ENCODE data around the gene LGR6.
A peak's percentile ranks its signal among the peaks of the same experiment; 100 is the strongest.
"Not testable (repeated sequence)": the region's sequence is repeated elsewhere in the genome, so short reads cannot be mapped to it uniquely, and the experiment has no call there.

Gene LGR6

DNA sequence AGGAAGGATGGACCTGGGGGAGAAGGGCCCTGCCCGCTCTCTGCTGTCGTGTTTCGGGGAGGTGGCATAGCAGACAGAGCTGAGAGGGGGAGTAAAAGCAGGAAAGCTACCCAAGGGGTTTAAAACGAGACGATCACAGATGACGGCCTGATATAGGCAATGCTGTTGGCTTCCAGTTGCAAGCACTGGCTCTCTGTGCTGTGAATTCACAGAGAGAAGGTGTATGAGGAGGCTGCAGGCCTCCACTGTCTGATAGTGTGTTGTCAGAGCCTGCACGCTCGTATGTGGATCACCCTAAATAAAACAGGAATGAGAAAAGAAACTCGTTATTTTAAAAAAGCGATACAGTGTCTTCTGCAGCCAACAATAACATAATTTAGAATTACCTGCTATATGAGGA, 57.4 kb downstream of the LGR6 start:
- DNase-seq = peak in 2 of 10 donors; percentile 16 to 62
- intact Hi-C loops (cut with DNase I) = no loop called here

- intact Hi-C loops (cut with DNase I) = no loop called here
Measured at GRCh38 chr1:202251424-202252256, 58.0 kb downstream of the LGR6 start.

DNA sequence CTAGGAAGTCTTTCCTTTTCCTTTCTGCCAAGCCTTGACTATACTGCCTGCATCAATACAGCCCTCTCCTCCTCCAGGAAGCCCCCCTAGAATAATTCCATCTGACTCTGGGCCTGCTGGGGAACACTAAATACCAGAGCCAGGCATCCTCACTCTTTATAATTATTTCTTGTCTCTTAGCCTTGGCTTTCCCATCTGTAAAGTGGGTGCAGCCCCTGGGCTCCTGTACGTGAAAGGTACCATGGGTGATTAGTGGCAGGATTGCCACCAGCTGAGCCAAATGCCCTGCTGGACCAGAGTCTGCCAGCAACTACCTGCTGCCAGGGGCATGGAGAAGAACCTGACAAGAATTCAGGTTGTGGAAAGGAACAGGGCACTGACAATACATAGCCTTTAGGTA, 58.7 kb downstream of the LGR6 start:
- intact Hi-C loops (cut with DNase I) = no loop called here
- peak in 1 of 10 donors; percentile 20 for DNase-seq

More at GRCh38 chr1:202251424-202252256, 58.0 kb downstream of the LGR6 start:
- peak in 1 of 10 donors; percentile 27 for DNase-seq

GRCh38 chr1:202254454-202255252, 61.1 kb downstream of the LGR6 start:
- intact Hi-C loops (cut with DNase I) = no loop called here

GRCh38 chr1:202255343-202255742, 61.7 kb downstream of the LGR6 start:
- peak in 2 of 10 donors; percentile 64 to 67 for DNase-seq
- intact Hi-C loops (cut with DNase I) = no loop called here

More at GRCh38 chr1:202254454-202255252, 61.1 kb downstream of the LGR6 start:
- DNase-seq = peak in 2 of 10 donors; percentile 45 to 59

GRCh38 chr1:202259705-202260104, 66.1 kb downstream of the LGR6 start:
- intact Hi-C loops (cut with DNase I) = no loop called here

GRCh38 chr1:202261209-202261958, 67.8 kb downstream of the LGR6 start:
- intact Hi-C loops (cut with DNase I); DNase-seq: not testable (repeated sequence)

More at GRCh38 chr1:202259705-202260104, 66.1 kb downstream of the LGR6 start:
- peak in 1 of 10 donors; percentile 3 for DNase-seq

DNA sequence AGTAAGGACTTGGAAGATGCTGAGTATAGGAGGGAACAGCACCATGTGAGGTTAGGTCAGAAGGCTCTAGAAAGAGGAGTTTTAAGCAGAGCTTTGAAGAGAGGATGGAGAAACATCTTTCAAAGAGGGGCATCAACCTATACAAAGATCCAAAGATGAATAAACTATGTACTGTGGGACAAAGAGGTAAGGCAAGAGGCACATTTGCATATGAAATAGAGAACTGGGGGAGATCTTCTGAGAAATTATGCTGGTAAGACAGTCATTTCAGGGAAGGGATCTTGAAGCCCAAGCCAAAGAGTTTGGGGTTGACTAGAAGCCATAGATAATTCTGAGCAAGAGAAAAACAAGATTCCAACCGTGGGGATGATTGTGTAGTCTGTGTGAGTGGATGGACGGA, 70.0 kb downstream of the LGR6 start:
- intact Hi-C loops (cut with DNase I) = no loop called here
- no peak for DNase-seq

DNA sequence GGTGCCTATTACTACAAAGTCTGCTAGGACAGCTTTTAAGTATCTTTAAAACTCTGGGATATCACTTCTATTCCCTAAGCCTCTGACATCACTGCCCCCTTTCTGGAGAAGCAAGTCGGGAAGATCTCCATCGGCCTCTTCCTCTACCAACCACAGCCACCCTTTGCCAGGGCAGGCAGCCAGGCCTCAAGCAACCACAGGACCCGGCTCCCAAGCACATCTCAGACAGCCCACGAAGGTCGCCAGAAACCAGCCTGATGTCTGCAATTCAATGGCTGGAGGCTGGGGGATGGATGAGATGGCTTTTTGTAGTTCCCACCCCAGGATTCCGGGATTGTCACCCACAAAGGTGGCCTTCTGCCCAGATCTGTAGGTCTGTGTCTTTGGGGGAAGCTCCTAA, 70.7 kb downstream of the LGR6 start:
- intact Hi-C loops (cut with DNase I) = no loop called here
- peak in 2 of 10 donors; percentile 31 to 70 for DNase-seq

DNA sequence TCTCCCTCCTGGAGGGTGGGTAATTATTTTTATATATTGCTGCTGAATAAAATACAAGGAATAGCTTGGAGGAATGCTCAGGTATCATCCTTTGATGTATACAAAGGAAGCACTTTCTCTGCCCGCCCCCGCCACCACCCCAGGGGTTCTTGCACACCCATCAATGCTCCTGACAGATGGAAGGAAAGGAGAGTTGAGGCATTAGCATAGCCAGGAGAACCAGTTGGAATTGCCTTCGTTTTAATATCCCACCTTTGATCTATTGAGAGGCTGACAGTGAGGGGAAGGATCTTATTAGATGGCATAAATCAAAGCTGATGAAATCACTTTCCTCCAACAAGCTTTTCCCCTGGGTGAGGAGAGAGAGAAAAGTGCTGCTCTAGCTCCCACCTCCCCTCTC, 71.1 kb downstream of the LGR6 start:
- intact Hi-C loops (cut with DNase I) = no loop called here
- DNase-seq = peak in 1 of 10 donors; percentile 69

GRCh38 chr1:202266061-202266765, 72.6 kb downstream of the LGR6 start:
- peak in 1 of 10 donors; percentile 24 for DNase-seq
- intact Hi-C loops (cut with DNase I) = no loop called here

- intact Hi-C loops (cut with DNase I) = no loop called here
- DNase-seq = peak in 1 of 10 donors; percentile 64
Measured at GRCh38 chr1:202268032-202268431, 74.4 kb downstream of the LGR6 start.

GRCh38 chr1:202268817-202269216, 75.2 kb downstream of the LGR6 start:
- no peak for DNase-seq
- intact Hi-C loops (cut with DNase I) = no loop called here

GRCh38 chr1:202270871-202271326, 77.3 kb downstream of the LGR6 start:
- DNase-seq = no peak
- intact Hi-C loops (cut with DNase I) = no loop called here

DNA sequence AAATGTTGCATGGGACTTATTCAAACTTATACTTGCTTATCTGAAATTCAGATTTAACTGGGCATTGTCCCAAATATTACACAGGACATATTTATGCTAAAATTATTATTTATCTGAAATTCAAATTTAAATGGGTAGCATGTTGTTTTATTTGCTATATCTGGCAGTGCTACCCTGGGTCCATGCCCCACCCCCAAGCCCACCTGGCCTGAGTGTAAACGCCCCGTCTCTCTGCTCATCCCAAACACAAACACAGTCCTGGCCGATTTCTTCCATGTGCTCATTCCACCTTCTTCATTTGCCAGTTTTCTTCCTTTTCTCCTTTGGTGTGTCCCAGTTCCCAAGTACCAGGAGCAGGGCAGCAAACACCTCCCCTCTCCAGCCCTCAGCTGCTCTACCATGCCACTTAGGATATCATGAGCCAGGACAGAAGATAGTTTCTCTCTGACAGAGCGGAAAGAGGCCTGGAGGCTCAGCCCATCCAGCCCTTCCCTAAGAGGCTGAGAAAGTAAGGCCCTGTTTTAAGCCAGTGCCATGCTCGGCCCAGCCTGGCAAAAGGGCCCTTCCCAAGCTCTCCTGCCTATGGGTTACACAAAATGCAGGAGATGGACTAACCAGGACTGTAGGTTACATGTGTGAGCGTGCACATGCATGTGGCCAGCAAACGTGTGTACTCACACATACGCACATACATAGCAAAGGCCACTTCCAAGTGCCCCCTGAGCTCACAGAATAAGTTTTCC, 78.7 kb downstream of the LGR6 start:
- intact Hi-C loops (cut with DNase I) = no loop called here
- no peak for DNase-seq

DNA sequence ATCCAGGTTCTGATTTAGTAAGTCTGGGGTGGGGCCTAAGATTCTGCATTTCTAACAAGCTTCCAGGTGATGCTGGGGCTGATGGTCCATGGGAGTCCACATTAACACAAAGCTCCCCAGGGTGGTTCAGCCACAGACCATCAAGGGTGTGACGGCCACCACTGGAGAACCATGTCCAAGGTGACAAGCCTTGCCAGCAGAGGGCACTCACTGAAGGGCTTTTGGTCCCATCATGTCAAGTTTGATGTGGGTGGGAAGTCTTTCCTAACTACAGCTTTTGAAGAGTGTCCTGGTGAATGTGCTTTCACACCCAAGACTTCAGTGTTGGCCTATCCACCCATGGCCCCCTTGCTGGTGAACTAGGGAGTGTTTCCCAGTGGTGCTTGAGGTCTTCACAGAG, 81.0 kb downstream of the LGR6 start:
- intact Hi-C loops (cut with DNase I) = no loop called here
- no peak for DNase-seq

DNA sequence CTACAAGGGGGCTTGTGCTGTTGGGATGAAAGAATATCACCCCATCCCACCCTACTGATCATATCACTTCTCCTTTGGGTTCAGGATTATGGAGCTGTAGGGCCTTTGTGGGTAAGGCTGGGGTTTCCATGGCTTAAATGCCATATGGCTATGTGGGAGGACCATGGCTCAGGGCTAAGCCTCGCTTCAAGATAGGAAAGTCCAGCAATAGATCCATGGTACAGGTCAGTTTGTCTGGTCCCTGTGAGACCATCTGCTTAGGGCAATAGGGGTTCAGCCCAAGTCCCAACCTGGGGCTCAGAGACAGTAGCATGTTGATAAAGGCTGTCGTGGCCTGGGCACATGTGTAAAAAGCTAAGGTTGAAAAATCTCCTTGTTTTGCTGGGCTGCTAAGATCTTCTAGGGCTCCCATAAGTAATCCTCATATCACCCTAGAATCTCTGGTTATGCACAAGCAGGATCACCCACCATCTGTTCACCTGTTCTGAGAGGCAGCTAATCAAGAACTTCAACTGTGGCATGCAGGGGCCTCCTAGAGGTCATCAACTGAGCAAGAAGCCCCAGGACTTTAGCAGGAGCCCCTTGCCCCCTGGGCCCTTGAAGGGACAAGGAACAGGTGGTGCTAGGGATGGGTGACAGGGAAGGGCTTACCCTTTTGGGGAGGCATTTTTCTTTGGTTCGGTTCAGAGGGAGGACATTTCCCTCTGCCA, 81.6 kb downstream of the LGR6 start:
- intact Hi-C loops (cut with DNase I) = no loop called here
- no peak for DNase-seq

GRCh38 chr1:202276081-202276715, 82.6 kb downstream of the LGR6 start:
- intact Hi-C loops (cut with DNase I) = no loop called here
- no peak for DNase-seq

Measured in posterior cingulate gyrus (tissue), 11 donors.